HG02973 (cell line): ENCODE measurements around the gene STN1.

Experiments used
- ATAC-seq: cut with Tn5 transposase; IDR thresholded peaks from one replicate; pipeline ENCODE4 v1.9.1; 2021; ENCODE audit warnings: moderate library complexity; ENCODE audit not compliant: unreplicated experiment

STN1 gene, protein sequence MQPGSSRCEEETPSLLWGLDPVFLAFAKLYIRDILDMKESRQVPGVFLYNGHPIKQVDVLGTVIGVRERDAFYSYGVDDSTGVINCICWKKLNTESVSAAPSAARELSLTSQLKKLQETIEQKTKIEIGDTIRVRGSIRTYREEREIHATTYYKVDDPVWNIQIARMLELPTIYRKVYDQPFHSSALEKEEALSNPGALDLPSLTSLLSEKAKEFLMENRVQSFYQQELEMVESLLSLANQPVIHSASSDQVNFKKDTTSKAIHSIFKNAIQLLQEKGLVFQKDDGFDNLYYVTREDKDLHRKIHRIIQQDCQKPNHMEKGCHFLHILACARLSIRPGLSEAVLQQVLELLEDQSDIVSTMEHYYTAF

DNA sequence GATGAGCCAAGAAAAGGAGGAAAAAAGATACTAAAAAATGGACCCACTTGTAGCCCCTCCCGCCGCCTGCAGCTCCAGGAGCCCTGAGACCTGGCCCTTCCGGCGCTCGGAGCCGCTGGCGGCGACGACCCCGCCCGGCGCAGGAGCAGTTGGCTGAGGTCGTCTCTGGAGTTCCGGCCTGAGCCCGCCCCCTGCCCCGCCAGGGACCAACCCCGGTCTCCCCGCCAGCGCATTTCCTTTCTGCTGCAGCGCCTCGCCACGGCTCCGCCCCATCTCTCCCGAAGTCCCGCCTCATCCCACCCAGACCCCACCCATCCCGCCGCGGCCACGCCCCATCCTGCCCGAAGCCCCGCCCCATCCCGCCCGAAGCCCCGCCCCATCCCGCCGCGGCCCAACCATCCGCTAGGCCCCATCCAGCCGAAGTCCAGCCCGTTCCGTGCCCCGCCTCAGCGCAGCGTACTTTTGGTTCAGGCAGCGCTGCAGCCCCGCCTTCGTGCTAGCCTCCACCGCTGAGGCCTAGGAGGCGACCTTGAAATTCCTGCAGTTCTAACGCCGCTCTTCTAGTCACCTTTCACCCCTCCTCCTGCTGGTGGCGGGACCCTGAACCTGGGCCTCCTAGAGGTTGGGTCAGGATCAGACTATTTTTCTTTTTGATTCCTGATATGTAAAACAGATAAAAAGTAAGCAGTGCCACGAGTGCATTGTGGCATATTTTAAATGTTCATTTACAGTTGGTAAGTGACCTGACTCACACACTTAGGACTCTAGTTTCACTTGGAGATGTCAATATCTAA, at the start of gene STN1:
STN1 (minus strand) TSS at position 132 of the 794 bp plus-strand sequence. CDS start 590 bp downstream, outside the sequence.
- ATAC-seq: peak; percentile 88

DNA sequence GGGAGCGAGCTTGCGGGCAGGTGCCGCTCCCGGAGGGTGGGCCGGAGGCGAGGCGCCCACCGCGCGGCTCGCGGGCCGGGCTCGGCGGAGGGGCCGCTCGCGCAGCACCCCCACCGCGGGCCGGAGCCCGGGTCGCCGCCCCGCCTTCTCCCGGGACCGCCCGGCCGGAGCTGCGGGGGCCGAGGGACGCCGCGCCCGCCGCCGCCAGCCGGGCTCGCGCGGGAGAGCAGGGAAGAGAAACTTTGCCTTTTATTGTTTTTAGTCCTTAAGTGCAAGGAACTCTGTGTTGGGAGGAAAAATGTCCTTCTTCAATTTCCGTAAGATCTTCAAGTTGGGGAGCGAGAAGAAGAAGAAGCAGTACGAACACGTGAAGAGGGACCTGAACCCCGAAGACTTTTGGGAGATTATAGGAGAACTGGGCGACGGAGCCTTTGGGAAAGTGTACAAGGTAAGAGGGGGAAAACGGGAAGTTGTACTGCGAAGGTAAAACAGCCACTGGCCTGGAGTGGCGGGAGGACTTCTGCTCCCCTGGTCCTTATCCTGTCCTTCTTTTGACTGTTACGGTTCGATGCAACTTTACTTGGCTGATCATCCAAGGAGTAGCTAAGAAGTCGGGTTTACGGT, 49.6 kb upstream of the STN1 start:
- ATAC-seq: peak; percentile 44

DNA sequence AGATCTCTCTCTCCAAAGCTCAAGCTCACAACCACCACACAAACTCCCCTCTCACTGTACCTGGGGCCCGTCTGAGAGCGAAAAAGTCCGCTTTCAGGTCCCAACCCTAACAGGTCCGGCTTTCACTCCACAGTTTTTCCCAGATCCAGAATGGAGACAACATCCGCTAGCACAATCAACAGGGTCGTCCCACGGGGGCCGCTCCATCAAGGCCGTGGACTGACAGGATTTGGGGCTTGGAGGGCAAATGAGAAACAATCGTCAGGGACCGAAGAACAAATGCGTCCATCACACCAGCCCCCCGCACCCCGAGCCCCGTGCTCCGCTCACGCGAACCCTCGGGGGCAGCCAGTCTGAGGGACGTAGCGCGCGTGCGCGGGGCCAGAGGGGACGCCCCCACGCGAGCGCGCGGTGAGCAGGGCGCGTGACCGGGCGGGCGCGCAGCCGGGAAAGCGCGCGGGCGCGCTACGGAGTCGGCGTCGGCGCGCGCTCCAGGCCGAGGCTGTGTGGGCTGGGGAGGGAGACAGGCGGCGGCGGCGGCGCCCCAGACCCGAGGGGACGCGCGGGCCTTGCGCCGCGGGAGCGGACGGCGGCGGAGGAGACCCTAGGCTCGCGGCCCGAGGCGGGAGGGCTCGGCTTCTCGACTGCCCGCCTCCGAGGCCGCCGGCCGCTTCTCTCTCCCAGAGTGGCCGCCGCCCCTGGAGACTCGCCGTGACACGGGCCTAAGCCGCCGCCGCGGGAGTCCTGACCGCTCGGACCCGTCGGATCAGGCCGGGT, 48.9 kb upstream of the STN1 start, which contains the start of gene SLK:
SLK (plus strand) TSS at position 470 of the 777 bp plus-strand sequence. CDS start 606 bp downstream, outside the sequence.
- peak; percentile 76 for ATAC-seq

DNA sequence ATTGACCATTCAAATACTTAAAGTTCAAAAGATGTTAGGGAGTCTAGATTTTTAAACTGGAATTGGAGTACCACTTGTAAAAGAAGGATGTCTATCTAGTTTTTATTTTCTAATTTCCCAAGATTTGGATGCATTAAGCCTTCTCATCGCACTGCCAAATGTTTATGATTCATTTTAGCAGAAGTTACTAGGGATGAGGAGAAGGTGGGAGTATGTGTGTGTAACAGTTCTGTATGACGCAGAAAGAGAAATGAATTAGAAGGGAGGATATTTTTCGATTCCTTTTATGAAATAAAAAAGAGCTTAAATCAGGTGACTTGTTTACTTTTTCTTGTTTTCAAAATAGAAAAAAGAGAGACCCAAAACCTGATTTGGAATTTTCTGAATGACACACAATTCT, 42.1 kb upstream of the STN1 start:
- no peak for ATAC-seq

DNA sequence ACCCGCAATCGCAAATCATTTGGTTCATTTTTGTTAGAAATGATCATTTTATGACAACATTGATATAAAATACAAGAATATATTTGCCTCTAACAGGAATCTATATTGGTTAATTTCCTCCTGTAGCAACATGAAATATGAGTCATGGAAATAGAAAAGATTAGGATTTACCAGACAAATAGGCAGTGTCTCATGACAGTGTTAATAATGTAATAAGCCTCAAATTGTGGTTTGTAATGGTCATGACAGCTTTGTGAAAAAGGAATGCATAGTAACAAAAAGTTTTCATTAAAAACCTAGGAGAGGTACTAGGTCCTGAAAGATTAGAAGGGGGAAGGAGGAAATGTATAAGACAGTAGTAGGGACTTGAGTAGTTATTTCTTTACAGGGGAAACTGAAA, 41.0 kb upstream of the STN1 start:
- ATAC-seq: no peak

DNA sequence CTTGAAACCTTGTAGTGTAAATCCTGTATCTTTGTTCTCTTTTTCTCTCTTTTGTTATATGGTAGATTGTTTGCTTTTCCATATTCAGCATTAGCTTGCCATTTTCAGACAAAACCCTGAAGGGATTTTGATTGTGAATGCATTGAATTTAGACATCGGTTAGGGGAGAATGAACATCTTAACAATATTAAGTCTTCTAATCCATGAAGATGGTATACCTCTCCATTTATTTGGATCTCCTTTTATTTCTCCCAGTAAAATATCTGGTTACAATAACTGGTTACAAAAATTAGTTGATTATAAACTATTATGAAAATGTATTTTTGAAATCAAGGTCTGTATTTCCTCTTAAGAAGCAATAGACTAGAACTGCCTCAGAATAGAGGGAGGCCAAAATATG, 36.6 kb upstream of the STN1 start:
- no peak for ATAC-seq

DNA sequence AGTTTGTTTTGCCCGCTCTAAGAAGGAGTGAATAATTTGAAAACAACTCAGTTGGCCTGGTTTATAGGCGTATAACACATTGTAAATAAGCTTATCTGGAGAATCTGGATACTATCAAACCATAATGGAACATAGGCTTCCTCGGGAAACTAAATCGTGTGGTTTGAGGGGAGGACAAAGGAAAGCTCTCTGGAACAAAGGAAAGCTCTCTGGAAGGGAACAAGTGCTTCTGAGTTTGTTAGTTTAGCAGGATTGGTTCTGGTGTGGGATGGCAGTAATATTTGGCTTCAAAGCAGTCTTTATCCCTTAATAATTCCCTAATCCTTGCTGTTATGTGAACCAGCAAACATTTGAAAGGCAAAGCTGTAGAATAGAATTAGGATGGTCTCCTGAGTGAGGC, 34.0 kb upstream of the STN1 start:
- no peak for ATAC-seq

DNA sequence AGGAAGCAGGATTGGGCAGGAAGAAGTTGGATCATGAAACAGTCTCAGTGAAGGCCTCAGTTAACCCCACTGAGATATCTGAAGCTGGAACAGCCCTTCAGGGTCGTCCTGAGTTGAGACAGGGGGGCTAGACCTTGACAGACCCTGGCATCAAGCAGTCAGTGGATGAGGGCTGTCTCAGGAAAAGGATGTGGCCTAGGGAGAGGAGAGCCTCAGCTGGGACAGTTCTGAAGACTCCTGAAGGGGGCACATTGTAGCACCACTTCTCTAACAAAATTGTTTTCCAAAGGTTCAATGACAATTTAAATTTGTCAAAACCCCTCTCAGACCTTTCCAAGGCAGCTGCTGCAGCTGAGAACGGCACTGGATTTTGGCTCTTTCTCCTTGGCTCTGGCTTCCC, 33.2 kb upstream of the STN1 start:
- no peak for ATAC-seq

DNA sequence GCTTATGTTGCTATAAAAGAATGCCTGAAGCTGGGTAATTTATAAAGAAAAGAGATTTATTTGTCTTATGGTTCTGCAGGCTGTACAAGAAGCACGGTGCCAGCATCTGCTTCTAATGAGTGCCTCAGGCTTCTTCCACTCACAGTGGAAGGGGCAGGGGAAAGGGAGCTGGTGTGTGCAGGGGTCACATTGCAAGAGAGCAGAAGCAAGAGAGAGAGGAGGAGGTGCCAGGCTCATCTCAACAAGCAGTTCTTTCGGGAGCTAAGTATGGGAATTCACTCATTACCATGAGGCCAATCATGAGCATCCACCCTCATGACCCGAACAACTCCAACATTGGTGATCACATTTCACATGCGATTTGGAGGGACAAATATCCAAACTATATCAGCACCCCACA, 31.7 kb upstream of the STN1 start:
- ATAC-seq: no peak

DNA sequence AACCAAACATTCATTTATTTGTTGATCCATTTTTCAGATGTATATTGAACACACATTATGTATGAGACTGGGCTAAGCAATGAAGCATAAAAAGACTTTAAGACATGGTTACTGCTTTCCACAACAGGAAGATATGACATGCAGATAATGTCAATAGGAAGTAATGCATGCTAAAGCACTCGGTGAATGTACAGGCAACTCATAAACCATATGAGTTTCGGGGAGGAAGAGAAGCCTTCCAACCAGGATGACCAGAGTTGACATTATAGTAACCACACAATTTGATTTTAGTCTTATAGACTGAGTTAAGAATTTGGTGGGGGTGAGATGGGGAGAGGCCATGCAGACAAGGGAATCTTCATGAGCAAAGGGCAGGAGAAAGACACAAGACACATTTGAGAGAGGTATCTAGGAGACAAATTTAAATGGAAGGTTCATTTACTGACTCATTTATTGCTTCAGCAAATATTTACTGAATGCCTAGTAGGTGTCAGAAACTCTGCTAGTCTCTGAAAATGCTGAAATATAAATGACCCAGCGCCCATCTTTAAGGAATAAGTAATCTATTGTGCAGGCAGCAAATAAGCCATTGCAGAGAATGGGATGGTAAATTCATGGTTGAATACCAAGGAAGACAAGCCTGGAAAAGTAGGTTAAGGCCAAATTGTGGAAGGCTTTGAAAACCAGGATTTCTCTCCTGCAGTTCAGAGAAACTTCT, 30.0 kb upstream of the STN1 start:
- ATAC-seq: no peak

DNA sequence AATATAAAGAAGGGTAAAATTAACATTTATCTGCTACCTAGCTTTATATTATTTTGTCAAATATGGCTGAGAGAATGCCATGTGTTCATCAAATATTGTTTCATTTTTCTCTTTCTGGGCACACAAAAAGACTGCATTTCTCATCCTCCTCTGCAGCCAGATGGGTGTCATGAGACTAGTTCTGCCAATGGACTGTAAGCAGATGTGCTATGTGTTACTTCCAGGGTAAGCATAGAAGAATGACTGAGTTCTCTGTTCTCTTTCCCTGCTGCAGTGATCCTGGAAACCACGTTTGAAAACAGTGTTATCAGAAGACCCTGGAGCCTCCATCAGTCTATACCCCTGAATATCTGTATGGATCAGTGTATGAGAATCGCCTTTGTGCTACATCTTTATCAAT, 24.9 kb upstream of the STN1 start:
- no peak for ATAC-seq

DNA sequence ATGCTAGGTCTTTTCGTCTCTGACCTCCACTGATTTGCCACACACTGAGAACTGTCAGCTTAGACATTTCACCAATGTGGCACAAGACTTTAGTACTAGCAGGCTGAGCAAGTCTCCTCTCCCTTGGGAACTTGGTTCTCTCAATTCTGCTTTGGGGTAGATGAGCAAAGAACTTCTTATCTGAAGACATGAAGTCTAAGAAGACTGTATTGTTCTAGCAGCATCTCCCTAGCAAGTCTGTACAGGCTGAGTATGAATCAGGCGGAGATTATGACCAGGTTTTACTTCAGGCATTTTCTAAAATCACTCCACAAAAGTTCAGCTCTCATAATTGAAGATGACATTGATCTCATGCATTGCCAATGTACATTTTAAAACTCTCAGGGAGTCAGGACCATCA, 23.8 kb upstream of the STN1 start:
- no peak for ATAC-seq

DNA sequence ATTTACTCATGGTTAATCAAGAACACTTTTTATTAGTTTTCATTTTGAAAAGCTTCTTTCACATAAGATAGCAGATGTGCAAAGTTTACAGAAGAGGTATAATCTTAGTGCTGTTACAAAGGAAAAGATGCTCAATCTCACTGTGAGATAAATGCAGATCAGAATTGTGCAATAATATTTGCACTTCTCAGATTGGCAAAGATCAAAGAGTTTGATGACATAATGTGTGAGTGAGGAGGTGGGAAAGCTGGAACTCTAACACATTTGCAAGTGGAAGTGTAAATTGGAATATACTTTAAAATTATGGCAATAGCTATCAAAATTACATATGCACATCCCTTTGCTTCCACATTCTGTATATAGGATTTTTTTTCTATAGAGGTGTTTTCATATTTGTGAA, 21.5 kb upstream of the STN1 start:
- ATAC-seq: no peak

DNA sequence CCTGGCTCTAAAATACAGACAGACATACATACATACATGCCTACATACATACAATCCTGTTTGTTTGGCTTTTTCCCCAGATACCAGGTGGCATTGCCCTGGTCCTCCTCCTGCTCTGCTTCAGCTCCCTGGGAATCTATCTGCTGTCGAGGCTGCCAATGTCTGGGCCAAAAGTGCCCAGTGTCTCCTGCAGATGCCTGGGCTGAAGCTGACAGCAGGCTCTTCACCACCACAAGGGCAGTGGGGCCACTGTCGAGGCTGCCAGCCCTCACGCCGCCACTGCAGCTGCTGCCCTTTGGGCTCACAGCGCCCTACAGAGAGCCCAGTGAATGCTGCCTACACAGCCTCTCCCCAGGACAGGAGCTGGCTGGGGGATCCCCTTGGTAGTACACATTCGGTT, 18.0 kb upstream of the STN1 start:
- ATAC-seq: no peak

DNA sequence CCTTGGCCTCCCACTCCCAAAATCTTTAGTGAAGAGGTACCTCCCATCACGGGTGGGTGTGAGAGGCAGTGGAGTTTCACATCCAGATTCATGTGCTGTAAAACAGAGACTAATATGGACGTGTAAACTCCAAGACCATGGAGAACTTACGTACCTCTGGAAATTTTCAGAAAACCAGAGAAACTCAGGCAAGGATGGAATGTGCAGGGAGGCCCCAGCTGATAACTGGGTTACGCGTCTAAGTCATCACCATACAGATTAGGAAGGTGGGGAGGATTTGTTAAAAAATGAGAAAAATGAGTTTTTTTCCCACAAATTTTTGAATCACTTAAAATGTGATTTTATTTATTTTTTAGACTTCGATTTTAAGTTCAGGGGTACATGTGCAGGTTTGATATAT, 16.3 kb upstream of the STN1 start:
- no peak for ATAC-seq

DNA sequence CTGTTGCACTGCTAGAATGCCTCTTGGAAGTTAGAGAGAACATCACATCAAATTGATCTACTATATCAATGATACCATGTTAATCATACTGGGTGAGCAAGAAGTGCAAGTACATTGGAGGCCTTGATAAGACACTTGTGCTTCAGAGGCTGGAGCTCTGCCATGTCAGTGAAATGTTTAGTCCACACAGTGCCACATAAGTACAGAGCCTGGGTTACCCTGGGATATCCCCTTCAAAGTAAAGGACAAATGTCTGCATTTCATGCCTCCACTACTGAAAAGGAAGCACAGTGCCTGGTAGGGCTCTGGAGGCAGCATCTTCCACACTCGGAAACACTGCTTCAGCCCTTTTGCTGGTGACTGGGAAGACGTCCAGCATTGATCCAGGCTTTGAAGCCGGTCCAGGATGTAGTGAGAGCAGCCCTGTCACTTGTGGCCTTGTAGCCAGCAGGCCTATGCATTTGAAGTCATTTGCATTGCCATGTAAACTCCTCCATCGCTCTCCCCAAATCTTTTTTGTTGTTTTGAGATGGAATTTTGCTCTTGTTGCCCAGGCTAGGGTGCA, 15.7 kb upstream of the STN1 start:
- ATAC-seq: no peak

DNA sequence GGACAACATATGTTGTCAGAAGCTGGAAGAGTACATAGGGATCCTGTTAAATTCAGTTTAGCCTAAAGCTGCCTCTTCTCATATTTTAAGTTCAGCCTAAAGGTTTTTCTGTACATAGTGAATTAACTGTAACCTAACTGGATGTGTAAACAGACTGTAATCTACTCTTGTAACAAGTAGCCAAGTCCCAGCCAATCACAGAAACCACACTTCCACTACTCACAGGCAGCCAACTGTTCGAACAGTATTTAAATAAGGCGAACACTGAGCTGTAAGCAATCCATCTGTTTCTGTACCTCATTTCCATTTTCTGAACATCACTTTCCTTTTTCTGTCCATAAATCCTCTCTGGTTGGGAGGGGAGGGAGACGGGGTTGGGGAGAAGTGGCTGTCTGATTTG, 15.0 kb upstream of the STN1 start:
- no peak for ATAC-seq

DNA sequence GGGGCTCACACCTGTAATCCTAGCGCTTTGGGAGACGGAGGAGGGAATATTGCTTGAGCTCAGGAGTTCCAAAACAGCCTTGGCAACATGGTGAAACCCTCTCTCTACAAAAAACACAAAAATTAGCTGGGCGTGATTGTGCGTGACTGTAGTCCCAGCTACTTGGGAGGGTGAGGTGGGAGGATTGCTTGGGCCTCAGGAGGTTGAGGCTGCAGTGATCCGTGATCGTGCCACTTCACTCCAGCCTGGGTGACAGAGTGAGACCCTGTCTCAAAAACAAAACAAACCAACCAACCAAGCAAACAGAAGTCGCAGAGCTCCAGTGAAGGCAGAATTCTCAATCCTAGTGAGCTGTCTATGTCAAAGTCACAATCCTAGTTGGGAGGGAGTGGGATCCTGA, 14.3 kb upstream of the STN1 start:
- ATAC-seq: no peak

DNA sequence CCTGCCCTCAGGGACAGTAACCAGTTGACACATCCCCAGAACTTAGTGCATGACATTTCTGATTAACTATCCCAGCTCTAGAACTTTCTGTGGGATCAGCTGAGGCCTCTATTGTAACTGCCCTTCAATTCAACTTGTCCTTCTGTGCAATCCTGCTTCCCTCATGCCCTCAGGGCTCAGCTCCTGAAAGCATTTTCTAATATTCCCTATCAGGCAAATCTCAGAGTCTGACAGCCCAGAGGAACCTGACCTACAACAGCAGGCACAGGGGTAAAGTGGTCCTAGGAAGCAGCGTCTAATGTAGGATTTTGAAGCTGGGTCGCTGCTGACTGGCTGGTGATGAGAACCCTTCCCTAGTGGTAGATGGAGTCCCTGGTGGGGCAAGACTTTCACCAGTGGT, 13.6 kb upstream of the STN1 start:
- no peak for ATAC-seq

DNA sequence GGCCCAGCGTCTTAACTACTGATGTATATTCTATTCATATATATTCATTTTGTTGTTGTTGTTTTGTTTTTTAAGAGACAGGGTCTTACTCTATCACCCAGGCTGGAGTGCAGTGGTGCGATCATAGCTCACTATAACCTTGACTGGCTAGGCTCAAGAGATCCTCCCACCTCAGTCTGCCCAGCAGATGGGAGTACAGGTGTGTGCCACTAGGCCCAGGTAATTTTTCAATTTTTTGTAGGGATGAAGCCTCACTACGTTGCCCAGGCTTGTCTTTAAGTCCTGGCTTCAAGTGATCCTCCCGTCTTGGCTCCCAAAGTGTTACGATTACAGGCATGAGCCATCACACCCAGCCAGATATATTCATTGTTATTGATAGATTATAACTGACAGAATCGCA, 12.9 kb upstream of the STN1 start:
- no peak for ATAC-seq
